Brain microvascular endothelial cell (primary cell): ENCODE measurements around the gene NETO2.
"Not testable (repeated sequence)": the region's sequence is repeated elsewhere in the genome, so short reads cannot be mapped to it uniquely, and the experiment has no call there.

Source experiments
- DNase-seq: peaks from one replicate; pipeline ENCODE4 v3.0.0-alpha.2; 2020
- H3K27ac ChIP-seq: fragments of 250-450 bp; sonication (Bioruptor Pico); 2 replicates; pipeline ENCODE4 v1.5.1; 2020; ENCODE audit warnings: mild to moderate bottlenecking, moderate library complexity
- H3K27me3 ChIP-seq: fragments of 250-450 bp; sonication (Bioruptor Pico); replicated peaks from 2 replicates; pipeline ENCODE4 v1.5.1; 2020; ENCODE audit warnings: mild to moderate bottlenecking
- H3K36me3 ChIP-seq: fragments of 250-450 bp; sonication (Bioruptor Pico); replicated peaks from 2 replicates; pipeline ENCODE4 v1.5.1; 2020; ENCODE audit warnings: mild to moderate bottlenecking
- H3K4me3 ChIP-seq: 2 replicates; pipeline ENCODE4 v1.5.1; 2011; ENCODE audit warnings: low read depth, mild to moderate bottlenecking, control low read depth, low read length, moderate library complexity
- CTCF ChIP-seq: IDR thresholded peaks from 2 replicates; pipeline ENCODE4 v1.5.1; 2011; ENCODE audit warnings: low read depth, mild to moderate bottlenecking, moderate library complexity, low read length, control low read depth, inconsistent platforms; ENCODE audit errors: missing control alignments
- in situ Hi-C: cut with HindIII; loops from 2 replicates; pipeline ENCODE4 v1.10.0; 2017; ENCODE audit warnings: low sequenced_read_pairs, low pct_ligation_motif_present

NETO2 gene

GRCh38 chr16:47162670-47163420, 19.1 kb upstream of the NETO2 start:
- Histone ChIP-seq H3K27ac (no peak overlapping the region), H3K27me3 (no peaks in the 10 kb centered on the region), H3K36me3 (no peaks in the 10 kb centered on the region), H3K4me3 (no peak overlapping the region)
- DNase-seq = peak; percentile 18
- in situ Hi-C loops = no loop called here
- TF ChIP-seq CTCF = peak; percentile 5

- Histone ChIP-seq H3K27ac (no peak overlapping the region), H3K36me3 (no peaks in the 10 kb centered on the region), H3K4me3 (no peak overlapping the region), H3K27me3 (no peaks in the 10 kb centered on the region)
- no peak for DNase-seq
- no peak for TF ChIP-seq CTCF
- in situ Hi-C loops = no loop called here
These were observed 17.7 kb upstream of the NETO2 start for GRCh38 chr16:47161464-47161863.

- in situ Hi-C loops = no loop called here
- DNase-seq = no peak
- Histone ChIP-seq H3K36me3 (no peaks in the 10 kb centered on the region), H3K4me3 (no peak overlapping the region), H3K27me3 (no peaks in the 10 kb centered on the region), H3K27ac (no peak overlapping the region)
- no peak for TF ChIP-seq CTCF
These were observed 16.7 kb upstream of the NETO2 start for GRCh38 chr16:47160422-47160821.

- no peak overlapping the region for H3K4me3 ChIP-seq
- TF ChIP-seq CTCF = no peak
- DNase-seq = no peak
- no peaks in the 10 kb centered on the region for H3K36me3 ChIP-seq
- in situ Hi-C loops = no loop called here
- H3K27ac ChIP-seq = no peak overlapping the region
- H3K27me3 ChIP-seq = no peaks in the 10 kb centered on the region
These were observed 15.2 kb upstream of the NETO2 start for GRCh38 chr16:47158992-47159391.

GRCh38 chr16:47156680-47157215, 13.0 kb upstream of the NETO2 start:
- no peaks in the 10 kb centered on the region for H3K27me3 ChIP-seq
- in situ Hi-C loops = no loop called here
- H3K4me3 ChIP-seq = no peak overlapping the region
- no peaks in the 10 kb centered on the region for H3K36me3 ChIP-seq
- TF ChIP-seq CTCF = no peak
- H3K27ac ChIP-seq = no peak overlapping the region
- DNase-seq = no peak

GRCh38 chr16:47152501-47152900, 8.8 kb upstream of the NETO2 start:
- in situ Hi-C loops, H3K4me3 ChIP-seq, H3K27ac ChIP-seq, DNase-seq, H3K36me3 ChIP-seq, H3K27me3 ChIP-seq: not testable (repeated sequence)
